HG03439 (cell line): ENCODE results near the gene ATG10.
"Not testable (repeated sequence)": the region's sequence is repeated elsewhere in the genome, so short reads cannot be mapped to it uniquely, and the experiment has no call there.

Experiments
- ATAC-seq: cut with Tn5 transposase; IDR thresholded peaks from one replicate; pipeline ENCODE4 v1.9.1; 2021; ENCODE audit warnings: mild to moderate bottlenecking, moderate library complexity; ENCODE audit not compliant: unreplicated experiment

Gene ATG10

GRCh38 chr5:82272571-82273356 is 300.9 kb downstream of the ATG10 start:
- ATAC-seq: not testable (repeated sequence)

GRCh38 chr5:82273426-82273825 is 301.6 kb downstream of the ATG10 start:
- ATAC-seq: not testable (repeated sequence)

GRCh38 chr5:82274343-82275211 is 302.8 kb downstream of the ATG10 start:
- no peak for ATAC-seq

GRCh38 chr5:82275216-82275664 is 303.4 kb downstream of the ATG10 start:
- no peak for ATAC-seq

- ATAC-seq: no peak
Measured at GRCh38 chr5:82276800-82277612, 305.2 kb downstream of the ATG10 start.

GRCh38 chr5:82277613-82277986 is 305.8 kb downstream of the ATG10 start:
- no peak for ATAC-seq

- peak; percentile 97 for ATAC-seq
Measured at GRCh38 chr5:82277987-82278710, 306.3 kb downstream of the ATG10 start, which contains the start of gene RPS23. Gene RPS23, minus strand, starts transcription at chr5:82278354. Its CDS starts 31 bp downstream, at chr5:82278323.

GRCh38 chr5:82278711-82279370 is 307.0 kb downstream of the ATG10 start:
- no peak for ATAC-seq

- no peak for ATAC-seq
Measured at GRCh38 chr5:82283893-82284292, 312.1 kb downstream of the ATG10 start.

GRCh38 chr5:82285206-82285605 is 313.4 kb downstream of the ATG10 start:
- no peak for ATAC-seq

- no peak for ATAC-seq
Measured at GRCh38 chr5:82287625-82288024, 315.8 kb downstream of the ATG10 start.

GRCh38 chr5:82290005-82290404 is 318.2 kb downstream of the ATG10 start:
- no peak for ATAC-seq

GRCh38 chr5:82290908-82291307 is 319.1 kb downstream of the ATG10 start:
- no peak for ATAC-seq

- no peak for ATAC-seq
Measured at GRCh38 chr5:82291420-82291819, 319.6 kb downstream of the ATG10 start.

- no peak for ATAC-seq
Measured at GRCh38 chr5:82295144-82295543, 323.3 kb downstream of the ATG10 start.

- no peak for ATAC-seq
Measured at GRCh38 chr5:82295959-82296531, 324.2 kb downstream of the ATG10 start.

GRCh38 chr5:82296929-82297328 is 325.1 kb downstream of the ATG10 start:
- no peak for ATAC-seq

- no peak for ATAC-seq
Measured at GRCh38 chr5:82297711-82298110, 325.9 kb downstream of the ATG10 start.

- no peak for ATAC-seq
Measured at GRCh38 chr5:82298668-82299067, 326.8 kb downstream of the ATG10 start.
